Small intestine (tissue), 7 donors: Measurements from ENCODE around the gene SPTLC2. TPM values are rescaled to one million over a fixed set of nuclear protein-coding genes. Genes with fewer than 3 reads are reported as not detected.

ENCODE experiments used
- DNase-seq, 2 donors: peaks; one replicate each; pipeline versions ENCODE4 v3.0.0 to v3.0.0-alpha.2; 2013
- FAIRE-seq: peaks from 2 replicates; lab custom pipeline; 2012; peaks lifted over from hg19 to GRCh38; lab: Jason Lieb, UNC
- H3K27ac ChIP-seq, 3 donors: one replicate each; pipeline ENCODE4 v1.5.1; 2013; ENCODE audit warnings: low read length in 2 of 3, mild to moderate bottlenecking in 2 of 3, control low read depth in 1 of 3, inconsistent platforms in 1 of 3, low read depth in 1 of 3, moderate library complexity in 1 of 3
- H3K27me3 ChIP-seq, 3 donors: one replicate each; pipeline ENCODE4 v1.6.1; 2013; ENCODE audit warnings: low read length in 3 of 3, inconsistent platforms in 1 of 3; ENCODE audit not compliant: control insufficient read depth in 3 of 3, insufficient read depth in 3 of 3
- H3K36me3 ChIP-seq, 3 donors: one replicate each; pipeline ENCODE4 v1.6.1; 2013; ENCODE audit warnings: low read length in 3 of 3, inconsistent platforms in 1 of 3, low read depth in 1 of 3, mild to moderate bottlenecking in 1 of 3, moderate library complexity in 1 of 3; ENCODE audit not compliant: control insufficient read depth in 3 of 3, insufficient read depth in 2 of 3
- H3K4me1 ChIP-seq, 3 donors: one replicate each; pipeline ENCODE4 v1.6.1; 2013; ENCODE audit warnings: low read length in 2 of 3, inconsistent platforms in 1 of 3, low read depth in 1 of 3, mild to moderate bottlenecking in 1 of 3, moderate library complexity in 1 of 3; ENCODE audit not compliant: control insufficient read depth in 3 of 3, insufficient read depth in 2 of 3
- H3K4me3 ChIP-seq, 3 donors: one replicate each; pipeline ENCODE4 v1.5.1; 2013; ENCODE audit warnings: low read length in 3 of 3, control low read depth in 1 of 3, inconsistent platforms in 1 of 3, low read depth in 1 of 3, mild to moderate bottlenecking in 1 of 3, moderate library complexity in 1 of 3
- H3K9me3 ChIP-seq, 2 donors: one replicate each; pipeline ENCODE4 v1.6.1; 2013; ENCODE audit warnings: low read depth in 1 of 2, low read length in 1 of 2; ENCODE audit not compliant: control insufficient read depth in 2 of 2, insufficient read depth in 1 of 2
- WGBS, 3 donors: extraction: QIAGEN DNeasy Blood & Tissue Kit; methylation state at CpG; one replicate each; pipeline ENCODE4 v1.1.7; 2013; 5-methylcytosine and 5-hydroxymethylcytosine counted together
- polyA plus RNA-seq, 4 donors: library from polyadenylated mRNA; stranded (reverse) in 3 of 4; unstranded in 1 of 4; fragments of 200-250 nt in 3 of 4; fragments of 120-200 nt in 1 of 4; gene quantifications; one replicate each; pipeline versions ENCODE4 v1.2.1 to v1.2.3, GENCODE V29; 2013
- donor health status: healthy with polysubstance abuse.
- donor health status: control.
- donor health status: control.
- donor health status: Bipolar disorder and iron deficiency.
- donor health status: healthy.

SPTLC2 gene
- polyA plus RNA-seq, 4 donors: 5.9 to 27.5 (median 15.2) TPM

DNA sequence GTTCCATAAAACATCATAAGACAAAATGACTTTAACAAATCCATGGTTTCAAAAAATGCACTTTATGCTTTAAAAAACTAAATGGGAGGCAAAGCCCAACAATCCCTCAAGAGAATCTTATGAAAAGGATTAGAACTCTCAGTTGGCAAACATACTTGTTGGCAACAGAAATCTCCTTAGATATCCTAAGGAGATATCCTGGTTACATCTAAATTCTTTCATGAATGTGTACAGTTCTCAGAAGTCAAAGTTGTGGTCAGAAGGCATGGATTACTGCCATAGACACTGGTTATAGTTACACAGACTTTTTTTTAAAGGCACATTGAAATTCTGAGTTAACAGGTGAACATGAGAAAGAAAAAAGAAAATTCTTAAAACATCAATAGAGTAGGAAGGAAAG lies 100.3 kb downstream of the SPTLC2 start:
- FAIRE-seq (no peak), DNase-seq (no peak)
- peaks cover 17 to 40% (median 34%) of the 10 kb centered on the region in 3 donors for H3K36me3 ChIP-seq
- H3K27me3 ChIP-seq: no peaks in the 10 kb centered on the region
- no peaks in the 10 kb centered on the region for H3K4me1 ChIP-seq
- H3K27ac ChIP-seq: no peak overlapping the region
- no peak overlapping the region for H3K4me3 ChIP-seq
- no peaks in the 10 kb centered on the region for H3K9me3 ChIP-seq

DNA sequence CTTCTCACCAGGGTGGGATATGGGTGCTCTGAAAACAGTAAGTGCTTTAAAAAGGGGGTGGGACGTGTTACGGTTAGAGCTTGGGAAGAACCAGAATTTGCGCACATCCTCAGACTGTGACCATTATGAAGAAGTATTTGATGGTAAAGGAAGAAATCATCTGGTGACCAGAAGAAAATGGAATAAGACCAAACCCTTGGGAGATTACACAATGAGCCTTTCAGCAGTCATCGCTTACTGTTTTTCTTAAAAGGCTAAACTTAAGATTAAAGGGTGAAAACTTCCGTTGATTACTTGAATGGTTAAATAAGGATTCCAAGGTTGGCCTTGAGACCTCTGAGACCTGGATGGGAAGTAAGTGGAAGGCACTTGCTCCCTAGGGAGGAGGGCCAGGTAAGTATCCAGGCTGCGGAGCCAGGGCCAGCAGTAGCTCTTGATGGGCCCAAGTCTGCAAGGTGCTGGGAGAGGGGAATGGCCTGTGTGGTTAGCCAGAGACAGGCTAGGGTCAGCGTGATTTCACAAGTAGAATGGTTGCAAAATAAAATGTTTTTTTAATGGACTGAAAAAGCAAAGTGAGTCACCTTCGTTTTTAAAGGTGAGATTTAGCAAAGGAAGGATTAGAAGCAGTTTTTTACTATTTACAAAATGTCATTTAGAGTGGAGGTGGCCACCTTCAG lies 104.8 kb downstream of the SPTLC2 start:
- no peak for DNase-seq
- Histone ChIP-seq H3K4me3 (no peak overlapping the region), H3K27me3 (no peaks in the 10 kb centered on the region), H3K36me3 (peaks cover 8 to 23% (median 16%) of the 10 kb centered on the region in 3 donors), H3K9me3 (no peaks in the 10 kb centered on the region), H3K4me1 (no peaks in the 10 kb centered on the region), H3K27ac (no peak overlapping the region)
- FAIRE-seq: no peak
- 92 to 95% (median 94%) methylated on average over 8 of the region's 8 CpGs for WGBS, 3 donors

DNA sequence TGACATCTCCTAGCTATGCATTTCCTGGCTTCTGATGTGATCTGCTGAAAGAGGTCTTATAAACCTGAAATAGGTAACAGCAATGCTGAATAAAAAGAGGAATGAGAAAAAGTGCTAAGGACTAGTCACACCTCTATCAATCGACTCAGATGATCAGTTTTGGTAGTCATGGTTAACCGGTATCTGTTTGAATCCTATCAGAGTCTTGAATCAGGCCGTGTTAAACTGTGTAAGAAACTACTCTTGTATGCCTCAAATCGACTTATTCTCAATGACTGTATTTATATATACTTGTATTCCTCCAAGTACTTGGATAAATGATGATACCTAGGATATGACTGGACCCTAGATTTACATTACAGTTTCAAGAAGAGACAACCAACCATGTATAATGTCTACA lies 107.1 kb downstream of the SPTLC2 start:
- no peaks in the 10 kb centered on the region for H3K4me1 ChIP-seq
- no peaks in the 10 kb centered on the region for H3K9me3 ChIP-seq
- no peaks in the 10 kb centered on the region for H3K27me3 ChIP-seq
- FAIRE-seq (no peak), DNase-seq (no peak)
- H3K27ac ChIP-seq: no peak overlapping the region
- 87 to 97% (median 94%) methylated on average over 4 of the region's 4 CpGs for WGBS, 3 donors
- H3K36me3 ChIP-seq: peaks cover 6 to 21% (median 10%) of the 10 kb centered on the region in 3 donors
- no peak overlapping the region for H3K4me3 ChIP-seq

DNA sequence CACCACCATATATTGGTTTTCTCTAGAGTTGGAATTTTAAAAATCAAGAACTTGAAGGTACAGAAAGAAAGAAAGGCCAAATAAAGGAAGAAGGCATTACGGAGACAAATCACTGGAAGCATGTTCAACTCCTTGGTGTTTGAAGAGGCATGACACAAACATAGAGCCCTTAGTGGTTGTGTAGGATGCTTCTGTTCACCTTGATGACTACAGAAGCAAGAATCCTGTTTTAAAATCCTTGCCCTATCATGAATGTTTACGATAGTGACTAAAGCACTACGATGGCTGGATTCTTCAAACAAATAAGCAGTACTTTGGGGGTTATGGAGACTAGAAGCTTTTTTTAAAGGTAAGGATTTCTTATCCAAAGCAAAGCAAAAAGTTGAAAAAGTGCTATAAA lies 107.6 kb downstream of the SPTLC2 start:
- Histone ChIP-seq H3K27ac (no peak overlapping the region), H3K27me3 (no peaks in the 10 kb centered on the region), H3K9me3 (no peaks in the 10 kb centered on the region), H3K4me1 (no peaks in the 10 kb centered on the region), H3K4me3 (no peak overlapping the region), H3K36me3 (peaks cover 4 to 20% (median 10%) of the 10 kb centered on the region in 3 donors)
- no peak for DNase-seq
- FAIRE-seq: no peak
- 95 to 98% (median 96%) methylated on average over 3 of the region's 3 CpGs for WGBS, 3 donors

DNA sequence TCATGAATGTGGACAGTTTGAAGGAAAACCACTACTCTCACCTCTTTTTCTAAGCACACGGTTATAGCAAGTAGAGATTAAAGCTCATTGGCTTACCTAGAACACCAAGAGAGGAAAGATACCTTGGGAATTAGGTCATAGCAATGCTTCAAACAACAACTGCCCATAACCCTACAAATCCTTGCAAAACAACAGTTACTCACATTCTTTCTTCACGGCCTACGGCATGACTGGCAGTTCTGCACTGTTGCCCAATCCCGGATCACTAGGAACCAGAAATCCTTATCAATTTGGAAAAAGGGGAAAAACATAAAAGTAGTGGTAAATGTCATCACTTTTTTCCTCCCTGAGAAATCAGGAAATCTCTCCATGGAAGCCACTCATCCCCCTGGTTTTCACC lies 108.2 kb downstream of the SPTLC2 start:
- DNase-seq: no peak
- no peaks in the 10 kb centered on the region for H3K4me1 ChIP-seq

DNA sequence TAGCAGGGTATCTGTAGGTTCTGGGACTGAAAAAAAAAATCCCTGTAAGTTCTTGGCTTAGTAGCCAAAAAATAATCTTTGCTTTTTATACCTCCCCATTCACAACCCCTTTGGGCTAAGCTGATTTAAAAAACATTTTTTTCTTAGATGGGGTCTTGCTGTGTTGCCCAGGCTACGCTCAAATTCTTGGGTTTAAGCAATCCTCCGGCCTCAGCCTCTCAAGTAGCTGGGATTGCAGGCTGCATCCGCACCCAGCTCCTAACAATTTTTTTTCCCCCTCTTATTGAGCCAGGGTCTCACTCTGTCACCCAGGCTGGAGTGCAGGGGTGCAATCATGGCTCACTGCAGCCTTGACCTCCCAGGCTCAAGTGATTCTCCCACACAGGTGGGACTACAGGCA lies 108.7 kb downstream of the SPTLC2 start:
- no peak overlapping the region for H3K4me3 ChIP-seq
- FAIRE-seq: no peak
- H3K27ac ChIP-seq: no peak overlapping the region
- no peaks in the 10 kb centered on the region for H3K4me1 ChIP-seq
- H3K27me3 ChIP-seq: no peaks in the 10 kb centered on the region
- H3K36me3 ChIP-seq: peaks cover 4 to 19% (median 10%) of the 10 kb centered on the region in 3 donors
- peaks cover 0 to 9% of the 10 kb centered on the region in 2 donors for H3K9me3 ChIP-seq
- 94 to 100% (median 99%) methylated on average over 3 of the region's 3 CpGs for WGBS, 3 donors
- DNase-seq: no peak

More for the DNA sequence above, 108.2 kb downstream of the SPTLC2 start:
- Histone ChIP-seq H3K27me3 (no peaks in the 10 kb centered on the region), H3K4me3 (no peak overlapping the region), H3K36me3 (peaks cover 4 to 19% (median 10%) of the 10 kb centered on the region in 3 donors), H3K9me3 (peaks cover 0 to 6% of the 10 kb centered on the region in 2 donors), H3K27ac (no peak overlapping the region)
- WGBS, 3 donors: 95 to 97% (median 96%) methylated on average over 4 of the region's 4 CpGs
- no peak for FAIRE-seq

DNA sequence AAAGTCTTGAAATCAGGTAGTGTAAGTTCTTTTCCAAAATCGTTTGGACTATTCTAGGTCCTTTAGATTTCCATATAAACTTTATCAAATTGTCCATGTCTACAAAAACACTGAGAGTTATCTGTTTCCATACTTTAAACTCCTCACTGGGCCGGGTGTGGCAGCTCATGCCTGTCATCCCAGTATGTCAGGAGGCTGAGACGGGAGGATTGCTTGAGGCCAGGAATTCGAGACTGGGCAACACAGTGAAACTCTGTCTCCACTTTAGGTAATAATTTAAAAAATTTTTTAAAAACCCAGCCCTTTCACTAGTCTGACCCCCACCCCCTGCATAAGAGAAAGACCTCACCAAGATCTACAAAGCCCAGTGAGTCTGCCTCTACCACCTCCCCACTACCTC lies 111.4 kb downstream of the SPTLC2 start:
- Histone ChIP-seq H3K4me3 (no peak overlapping the region), H3K9me3 (peaks cover 0 to 9% of the 10 kb centered on the region in 2 donors), H3K27ac (no peak overlapping the region), H3K27me3 (peaks cover 0 to 6% (median under 1%) of the 10 kb centered on the region in 3 donors), H3K36me3 (peaks cover 0 to 6% (median 0%) of the 10 kb centered on the region in 3 donors), H3K4me1 (no peaks in the 10 kb centered on the region)
- DNase-seq (no peak), FAIRE-seq (no peak)
- 73 to 83% (median 74%) methylated on average over 4 of the region's 4 CpGs for WGBS, 3 donors

DNA sequence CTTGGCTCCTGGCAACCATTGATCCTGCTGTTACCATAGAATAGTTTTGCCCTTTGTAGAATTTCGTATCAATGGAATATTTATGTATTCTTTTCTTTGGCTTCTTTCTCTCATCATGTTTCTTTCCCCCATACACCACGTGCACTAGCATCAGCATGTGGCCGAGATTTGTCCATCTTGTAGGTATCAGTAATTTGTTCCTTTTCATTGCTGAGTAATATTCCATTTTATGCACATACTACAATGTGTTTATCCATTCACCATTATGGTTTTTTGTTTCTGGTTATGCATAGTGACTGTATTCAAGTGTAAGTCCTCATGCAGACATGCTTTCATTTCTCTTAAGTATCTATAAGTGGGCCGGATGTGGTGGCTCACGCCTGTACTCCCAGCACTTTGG lies 113.3 kb downstream of the SPTLC2 start:
- DNase-seq: no peak
- Histone ChIP-seq H3K27me3 (peaks cover 3 to 20% (median 12%) of the 10 kb centered on the region in 3 donors), H3K4me3 (no peak overlapping the region), H3K4me1 (no peaks in the 10 kb centered on the region), H3K27ac (no peak overlapping the region), H3K9me3 (peaks cover 0 to 9% of the 10 kb centered on the region in 2 donors), H3K36me3 (peaks cover 0 to 6% (median 0%) of the 10 kb centered on the region in 3 donors)
- no peak for FAIRE-seq
- WGBS, 3 donors: 94 to 98% (median 96%) methylated on average over 5 of the region's 5 CpGs
